SK-N-SH treated with all-trans-retinoic acid at 6 μM for 48 hours (cell line): Measurements from ENCODE around the gene CPNE4.

Experiments used
- ATAC-seq: fragments of 200-7000 bp; cut with Tn5 transposase; 3 replicates; pipeline ENCODE4 v1.9.1; 2020; ENCODE audit warnings: mild to moderate bottlenecking, moderate library complexity
- ARNTL ChIP-seq: fragments of 450-650 bp; formaldehyde crosslinking; IDR thresholded peaks from 2 replicates; pipeline ENCODE4 v1.5.0; 2020; ENCODE audit warnings: low read depth, mild to moderate bottlenecking, moderate library complexity, borderline replicate concordance
- BACH2 ChIP-seq: fragments of 250-450 bp; sonication (Bioruptor Pico); IDR thresholded peaks from 2 replicates; pipeline ENCODE4 v1.9.0; 2021; ENCODE audit warnings: mild to moderate bottlenecking, borderline replicate concordance
- CSDC2 ChIP-seq: fragments of 250-450 bp; sonication (Bioruptor Pico); IDR thresholded peaks from 2 replicates; pipeline ENCODE4 v1.5.0; 2020; ENCODE audit warnings: mild to moderate bottlenecking, moderate library complexity
- ESRRG ChIP-seq: fragments of 250-450 bp; sonication (Bioruptor Pico); IDR thresholded peaks from 2 replicates; pipeline ENCODE4 v1.6.1; 2021; ENCODE audit warnings: mild to moderate bottlenecking
- GLIS3 ChIP-seq: fragments of 250-450 bp; sonication (Bioruptor Pico); IDR thresholded peaks from 2 replicates; pipeline ENCODE4 v1.5.0; 2020; ENCODE audit warnings: mild to moderate bottlenecking, moderate library complexity
- OSR1 ChIP-seq: fragments of 250-450 bp; sonication (Bioruptor Pico); IDR thresholded peaks from 2 replicates; pipeline ENCODE4 v1.8.0; 2022; ENCODE audit warnings: moderate library complexity, mild to moderate bottlenecking, inconsistent platforms
- PATZ1 ChIP-seq: fragments of 250-450 bp; sonication (Bioruptor Pico); IDR thresholded peaks from 2 replicates; pipeline ENCODE4 v1.8.0; 2020; ENCODE audit warnings: mild to moderate bottlenecking, moderate library complexity, borderline replicate concordance
- POU6F1 ChIP-seq: fragments of 250-450 bp; sonication (Bioruptor Pico); IDR thresholded peaks from 2 replicates; pipeline ENCODE4 v1.8.0; 2021; ENCODE audit warnings: low read depth, mild to moderate bottlenecking, moderate library complexity, borderline replicate concordance
- PPARA ChIP-seq: fragments of 250-450 bp; sonication (Bioruptor Pico); IDR thresholded peaks from 2 replicates; pipeline ENCODE4 v1.5.0; 2020; ENCODE audit warnings: mild to moderate bottlenecking, borderline replicate concordance
- RARB ChIP-seq: fragments of 250-450 bp; sonication (Bioruptor Pico); IDR thresholded peaks from 2 replicates; pipeline ENCODE4 v1.8.0; 2021; ENCODE audit warnings: mild to moderate bottlenecking, moderate library complexity
- SNAI2 ChIP-seq: fragments of 250-450 bp; sonication (Bioruptor Pico); IDR thresholded peaks from 2 replicates; pipeline ENCODE4 v1.5.0; 2020; ENCODE audit warnings: mild to moderate bottlenecking, moderate library complexity
- TCF4 ChIP-seq: fragments of 250-450 bp; sonication (Bioruptor Pico); IDR thresholded peaks from 2 replicates; pipeline ENCODE4 v1.8.0; 2021; ENCODE audit warnings: mild to moderate bottlenecking, moderate library complexity, borderline replicate concordance
- TOX ChIP-seq: fragments of 250-450 bp; sonication (Bioruptor Pico); IDR thresholded peaks from 2 replicates; pipeline ENCODE4 v1.8.0; 2021; ENCODE audit warnings: mild to moderate bottlenecking, moderate library complexity, borderline replicate concordance
- ZC3H10 ChIP-seq: fragments of 250-450 bp; sonication (Bioruptor Pico); IDR thresholded peaks from 2 replicates; pipeline ENCODE4 v1.5.1; 2021; ENCODE audit warnings: mild to moderate bottlenecking, moderate library complexity
- ZNF565 ChIP-seq: fragments of 450-650 bp; formaldehyde crosslinking; conservative IDR thresholded peaks from 2 replicates; pipeline ENCODE4 v1.5.0; 2020; ENCODE audit warnings: low read depth, mild to moderate bottlenecking, moderate library complexity
- ZNF70 ChIP-seq: fragments of 450-650 bp; formaldehyde crosslinking; IDR thresholded peaks from 2 replicates; pipeline ENCODE4 v1.5.0; 2020; ENCODE audit warnings: mild to moderate bottlenecking, moderate library complexity
- ZNF8 ChIP-seq: fragments of 450-650 bp; formaldehyde crosslinking; IDR thresholded peaks from 2 replicates; pipeline ENCODE4 v1.5.0; 2020; ENCODE audit warnings: mild to moderate bottlenecking, moderate library complexity
- TF ChIP-seq, protein P1 (sequence below): fragments of 250-450 bp; sonication (Bioruptor Pico); IDR thresholded peaks from 2 replicates; pipeline ENCODE4 v1.5.0; 2020; ENCODE audit warnings: mild to moderate bottlenecking, moderate library complexity
- TF ChIP-seq, protein P2 (sequence below): fragments of 250-450 bp; sonication (Bioruptor Pico); IDR thresholded peaks from 2 replicates; pipeline ENCODE4 v1.5.1; 2020; ENCODE audit warnings: low read depth, mild to moderate bottlenecking, moderate library complexity
- TF ChIP-seq, protein P3 (sequence below): fragments of 250-450 bp; sonication (Bioruptor Pico); IDR thresholded peaks from 2 replicates; pipeline ENCODE4 v1.5.1; 2021; ENCODE audit warnings: mild to moderate bottlenecking, moderate library complexity

CPNE4 gene

GRCh38 chr3:132079147-132079546, 44.3 kb upstream of the CPNE4 start (continued):
- TF ChIP-seq SNAI2 = no peak

DNA sequence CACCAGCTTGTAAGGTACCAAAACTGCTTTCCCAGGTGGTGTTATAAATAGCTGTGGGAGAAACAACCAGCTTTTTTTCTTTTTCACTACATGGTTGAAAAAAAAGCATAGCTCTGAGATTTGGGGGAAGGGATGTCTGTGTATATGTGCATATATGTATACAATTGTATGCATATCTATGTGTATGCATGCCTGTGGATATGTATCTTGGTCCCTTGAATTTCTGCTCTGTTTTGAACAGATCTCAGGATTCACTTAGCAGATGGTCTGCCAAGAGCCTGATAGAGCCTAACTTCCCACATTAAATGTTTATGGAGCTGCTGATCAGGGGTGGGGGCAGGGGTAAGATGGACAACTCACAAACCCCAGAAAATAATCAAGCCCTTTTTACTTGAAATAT, 39.0 kb upstream of the CPNE4 start:
- no peak for ATAC-seq
- TF ChIP-seq, protein P1, sequence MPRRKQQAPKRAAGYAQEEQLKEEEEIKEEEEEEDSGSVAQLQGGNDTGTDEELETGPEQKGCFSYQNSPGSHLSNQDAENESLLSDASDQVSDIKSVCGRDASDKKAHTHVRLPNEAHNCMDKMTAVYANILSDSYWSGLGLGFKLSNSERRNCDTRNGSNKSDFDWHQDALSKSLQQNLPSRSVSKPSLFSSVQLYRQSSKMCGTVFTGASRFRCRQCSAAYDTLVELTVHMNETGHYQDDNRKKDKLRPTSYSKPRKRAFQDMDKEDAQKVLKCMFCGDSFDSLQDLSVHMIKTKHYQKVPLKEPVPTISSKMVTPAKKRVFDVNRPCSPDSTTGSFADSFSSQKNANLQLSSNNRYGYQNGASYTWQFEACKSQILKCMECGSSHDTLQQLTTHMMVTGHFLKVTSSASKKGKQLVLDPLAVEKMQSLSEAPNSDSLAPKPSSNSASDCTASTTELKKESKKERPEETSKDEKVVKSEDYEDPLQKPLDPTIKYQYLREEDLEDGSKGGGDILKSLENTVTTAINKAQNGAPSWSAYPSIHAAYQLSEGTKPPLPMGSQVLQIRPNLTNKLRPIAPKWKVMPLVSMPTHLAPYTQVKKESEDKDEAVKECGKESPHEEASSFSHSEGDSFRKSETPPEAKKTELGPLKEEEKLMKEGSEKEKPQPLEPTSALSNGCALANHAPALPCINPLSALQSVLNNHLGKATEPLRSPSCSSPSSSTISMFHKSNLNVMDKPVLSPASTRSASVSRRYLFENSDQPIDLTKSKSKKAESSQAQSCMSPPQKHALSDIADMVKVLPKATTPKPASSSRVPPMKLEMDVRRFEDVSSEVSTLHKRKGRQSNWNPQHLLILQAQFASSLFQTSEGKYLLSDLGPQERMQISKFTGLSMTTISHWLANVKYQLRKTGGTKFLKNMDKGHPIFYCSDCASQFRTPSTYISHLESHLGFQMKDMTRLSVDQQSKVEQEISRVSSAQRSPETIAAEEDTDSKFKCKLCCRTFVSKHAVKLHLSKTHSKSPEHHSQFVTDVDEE (CRISPR knock-in tag) = no peak
- TF ChIP-seq ZC3H10 (CRISPR knock-in tag) = no peak
- no peak for TF ChIP-seq POU6F1 (CRISPR knock-in tag)
- no peak for TF ChIP-seq ESRRG
- TF ChIP-seq ZNF8 (CRISPR knock-in tag) = no peak
- no peak for TF ChIP-seq ARNTL (CRISPR knock-in tag)
- TF ChIP-seq PPARA = no peak
- no peak for TF ChIP-seq OSR1 (CRISPR knock-in tag)
- TF ChIP-seq TCF4 (CRISPR knock-in tag) = no peak
- TF ChIP-seq, protein P2, sequence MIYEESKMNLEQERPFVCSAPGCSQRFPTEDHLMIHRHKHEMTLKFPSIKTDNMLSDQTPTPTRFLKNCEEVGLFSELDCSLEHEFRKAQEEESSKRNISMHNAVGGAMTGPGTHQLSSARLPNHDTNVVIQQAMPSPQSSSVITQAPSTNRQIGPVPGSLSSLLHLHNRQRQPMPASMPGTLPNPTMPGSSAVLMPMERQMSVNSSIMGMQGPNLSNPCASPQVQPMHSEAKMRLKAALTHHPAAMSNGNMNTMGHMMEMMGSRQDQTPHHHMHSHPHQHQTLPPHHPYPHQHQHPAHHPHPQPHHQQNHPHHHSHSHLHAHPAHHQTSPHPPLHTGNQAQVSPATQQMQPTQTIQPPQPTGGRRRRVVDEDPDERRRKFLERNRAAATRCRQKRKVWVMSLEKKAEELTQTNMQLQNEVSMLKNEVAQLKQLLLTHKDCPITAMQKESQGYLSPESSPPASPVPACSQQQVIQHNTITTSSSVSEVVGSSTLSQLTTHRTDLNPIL (CRISPR knock-in tag) = no peak
- no peak for TF ChIP-seq GLIS3 (CRISPR knock-in tag)
- no peak for TF ChIP-seq TOX (CRISPR knock-in tag)
- TF ChIP-seq RARB (CRISPR knock-in tag) = no peak
- TF ChIP-seq ZNF565 (CRISPR knock-in tag) = no peak
- no peak for TF ChIP-seq CSDC2
- TF ChIP-seq, all 23 proteins: peak for 0

DNA sequence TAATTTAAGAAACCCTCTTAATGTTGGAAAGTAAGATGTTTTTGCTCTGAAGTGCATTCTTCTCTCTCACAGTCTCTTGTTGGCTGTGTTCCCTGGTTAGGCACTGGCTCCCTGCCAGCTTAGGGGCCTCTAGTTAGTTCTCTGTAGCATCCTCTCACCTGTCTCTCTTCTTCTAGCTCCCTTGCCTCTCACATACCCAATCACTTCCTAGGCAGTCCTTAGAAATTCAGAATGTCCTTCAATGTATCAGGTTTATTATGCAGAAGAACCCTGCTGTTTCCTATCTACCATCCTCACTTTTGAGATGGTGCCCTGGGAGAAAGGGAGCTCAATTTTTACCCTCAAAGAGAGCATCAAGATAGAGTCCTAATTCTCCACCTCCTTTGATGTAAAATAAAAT, 36.2 kb upstream of the CPNE4 start:
- no peak for ATAC-seq
- no peak for TF ChIP-seq ZC3H10 (CRISPR knock-in tag)
- TF ChIP-seq, all 23 proteins: peak for 0

DNA sequence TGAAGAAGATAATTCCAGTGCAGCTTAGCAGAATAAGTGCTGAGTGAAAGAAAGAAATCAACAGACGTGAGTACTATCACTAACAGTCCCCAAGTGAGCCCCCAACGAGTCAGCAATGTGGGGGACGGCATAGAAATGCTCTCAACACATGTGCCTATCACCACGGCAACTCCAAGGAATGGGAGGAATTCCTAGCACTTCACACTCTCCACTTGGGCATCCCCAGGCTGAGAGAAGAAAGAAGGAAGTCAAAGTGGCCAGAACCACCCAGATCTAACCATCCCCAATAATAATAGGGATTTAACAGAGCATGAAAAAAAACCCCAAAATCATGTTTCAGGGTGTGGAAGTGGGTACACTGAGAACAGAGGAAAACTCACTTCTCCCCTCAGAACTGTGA, 29.3 kb upstream of the CPNE4 start:
- ATAC-seq = no peak
- no peak for TF ChIP-seq GLIS3 (CRISPR knock-in tag)
- TF ChIP-seq ESRRG = no peak
- no peak for TF ChIP-seq CSDC2
- no peak for TF ChIP-seq PATZ1 (CRISPR knock-in tag)
- no peak for TF ChIP-seq BACH2
- no peak for TF ChIP-seq ZNF70 (CRISPR knock-in tag)
- no peak for TF ChIP-seq ARNTL (CRISPR knock-in tag)
- no peak for TF ChIP-seq TOX (CRISPR knock-in tag)
- TF ChIP-seq POU6F1 (CRISPR knock-in tag) = no peak
- TF ChIP-seq ZNF565 (CRISPR knock-in tag) = no peak
- TF ChIP-seq, protein P3, sequence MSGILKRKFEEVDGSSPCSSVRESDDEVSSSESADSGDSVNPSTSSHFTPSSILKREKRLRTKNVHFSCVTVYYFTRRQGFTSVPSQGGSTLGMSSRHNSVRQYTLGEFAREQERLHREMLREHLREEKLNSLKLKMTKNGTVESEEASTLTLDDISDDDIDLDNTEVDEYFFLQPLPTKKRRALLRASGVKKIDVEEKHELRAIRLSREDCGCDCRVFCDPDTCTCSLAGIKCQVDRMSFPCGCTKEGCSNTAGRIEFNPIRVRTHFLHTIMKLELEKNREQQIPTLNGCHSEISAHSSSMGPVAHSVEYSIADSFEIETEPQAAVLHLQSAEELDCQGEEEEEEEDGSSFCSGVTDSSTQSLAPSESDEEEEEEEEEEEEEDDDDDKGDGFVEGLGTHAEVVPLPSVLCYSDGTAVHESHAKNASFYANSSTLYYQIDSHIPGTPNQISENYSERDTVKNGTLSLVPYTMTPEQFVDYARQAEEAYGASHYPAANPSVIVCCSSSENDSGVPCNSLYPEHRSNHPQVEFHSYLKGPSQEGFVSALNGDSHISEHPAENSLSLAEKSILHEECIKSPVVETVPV (CRISPR knock-in tag) = no peak
- TF ChIP-seq RARB (CRISPR knock-in tag) = no peak
- no peak for TF ChIP-seq PPARA
